HEK293T (cell line): Measurements from ENCODE around the gene PTP4A2.

ENCODE experiments used
- ARNT ChIP-seq: fragments of 450-650 bp; IDR thresholded peaks from 2 replicates; pipeline ENCODE4 v1.6.1; 2017; ENCODE audit warnings: mild to moderate bottlenecking
- BHLHE40 ChIP-seq: fragments of 450-650 bp; IDR thresholded peaks from 2 replicates; pipeline ENCODE4 v1.6.1; 2016; ENCODE audit warnings: mild to moderate bottlenecking, moderate library complexity, borderline replicate concordance
- ELF4 ChIP-seq: fragments of 450-650 bp; IDR thresholded peaks from 2 replicates; pipeline ENCODE4 v1.6.1; 2017; ENCODE audit warnings: antibody characterized with exemption
- FOXA1 ChIP-seq: fragments of 450-650 bp; IDR thresholded peaks from 2 replicates; pipeline ENCODE4 v1.6.1; 2016; ENCODE audit warnings: mild to moderate bottlenecking
- FOXK2 ChIP-seq: fragments of 450-650 bp; IDR thresholded peaks from 2 replicates; pipeline ENCODE4 v1.6.1; 2016; ENCODE audit warnings: mild to moderate bottlenecking
- FOXM1 ChIP-seq: fragments of 450-650 bp; IDR thresholded peaks from 2 replicates; pipeline ENCODE4 v1.6.1; 2017; ENCODE audit warnings: mild to moderate bottlenecking, borderline replicate concordance
- HDGF ChIP-seq: fragments of 450-650 bp; IDR thresholded peaks from 2 replicates; pipeline ENCODE4 v1.6.1; 2017; ENCODE audit warnings: antibody characterized with exemption, borderline replicate concordance
- NFRKB ChIP-seq: fragments of 450-650 bp; IDR thresholded peaks from 2 replicates; pipeline ENCODE4 v1.6.1; 2016; ENCODE audit warnings: mild to moderate bottlenecking, moderate library complexity
- SP1 ChIP-seq: fragments of 450-650 bp; IDR thresholded peaks from 2 replicates; pipeline ENCODE4 v1.6.1; 2017
- TARDBP ChIP-seq: fragments of 450-650 bp; IDR thresholded peaks from 2 replicates; pipeline ENCODE4 v1.6.1; 2016
- TF ChIP-seq, protein P1 (sequence below): fragments of 450-650 bp; IDR thresholded peaks from 2 replicates; pipeline ENCODE4 v1.6.1; 2016

DNA sequence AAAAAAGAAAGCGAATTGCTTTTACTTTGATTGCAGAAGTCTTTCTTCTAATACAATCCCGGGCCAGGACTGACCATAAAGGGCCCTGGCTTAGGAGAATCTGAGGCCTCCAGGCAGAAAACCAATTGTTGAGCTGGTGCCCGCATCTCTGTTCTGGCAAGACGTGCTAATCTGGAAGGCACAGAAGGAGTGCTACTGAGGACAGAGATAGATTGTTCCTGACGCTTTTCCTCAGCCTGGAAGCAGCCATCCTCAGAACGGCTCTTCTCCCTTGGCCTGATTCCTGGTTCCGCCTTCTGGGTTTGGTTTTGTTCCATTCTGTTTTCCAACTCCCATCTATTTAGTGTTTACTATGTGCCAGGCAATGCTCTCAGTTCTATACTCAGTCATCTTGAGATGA lies 77.6 kb downstream of the PTP4A2 start:
- TF ChIP-seq FOXK2 (no peak), NFRKB (no peak), TARDBP (no peak), SP1 (no peak), FOXA1 (no peak), BHLHE40 (no peak), FOXM1 (no peak), ARNT (no peak), ELF4 (no peak), HDGF (no peak)
- TF ChIP-seq, protein P1, sequence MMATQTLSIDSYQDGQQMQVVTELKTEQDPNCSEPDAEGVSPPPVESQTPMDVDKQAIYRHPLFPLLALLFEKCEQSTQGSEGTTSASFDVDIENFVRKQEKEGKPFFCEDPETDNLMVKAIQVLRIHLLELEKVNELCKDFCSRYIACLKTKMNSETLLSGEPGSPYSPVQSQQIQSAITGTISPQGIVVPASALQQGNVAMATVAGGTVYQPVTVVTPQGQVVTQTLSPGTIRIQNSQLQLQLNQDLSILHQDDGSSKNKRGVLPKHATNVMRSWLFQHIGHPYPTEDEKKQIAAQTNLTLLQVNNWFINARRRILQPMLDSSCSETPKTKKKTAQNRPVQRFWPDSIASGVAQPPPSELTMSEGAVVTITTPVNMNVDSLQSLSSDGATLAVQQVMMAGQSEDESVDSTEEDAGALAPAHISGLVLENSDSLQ = no peak
